Hepatocyte (in vitro differentiated cells): ENCODE measurements around the gene SEMA5B. TPM values are rescaled to one million over a fixed set of nuclear protein-coding genes. Genes with fewer than 3 reads are reported as not detected.

Experiments
- DNase-seq: peaks from one replicate; pipeline ENCODE4 v3.0.0-alpha.2; 2016; ENCODE audit warnings: low spot score
- H2AFZ ChIP-seq: fragments of 200-600 bp; sonication (generic); 2 replicates; pipeline ENCODE4 v1.6.0; 2016; ENCODE audit warnings: antibody characterized with exemption, mild to moderate bottlenecking
- H3K27ac ChIP-seq: fragments of 200-600 bp; sonication (generic); 2 replicates; pipeline ENCODE4 v1.5.1; 2016; ENCODE audit warnings: mild to moderate bottlenecking
- H3K27me3 ChIP-seq: fragments of 200-600 bp; sonication (generic); 2 replicates; pipeline ENCODE4 v1.6.1; 2016
- H3K36me3 ChIP-seq: fragments of 200-600 bp; sonication (generic); replicated peaks from 2 replicates; pipeline ENCODE4 v1.5.1; 2016; ENCODE audit warnings: low read depth; ENCODE audit not compliant: insufficient read depth
- H3K4me1 ChIP-seq: fragments of 200-600 bp; sonication (generic); 2 replicates; pipeline ENCODE4 v1.5.1; 2016; ENCODE audit warnings: mild to moderate bottlenecking, moderate library complexity; ENCODE audit not compliant: insufficient read depth
- H3K4me2 ChIP-seq: fragments of 200-600 bp; sonication (generic); 2 replicates; pipeline ENCODE4 v1.6.0; 2016
- H3K4me3 ChIP-seq: fragments of 200-600 bp; sonication (generic); 2 replicates; pipeline ENCODE4 v1.5.1; 2016; ENCODE audit warnings: mild to moderate bottlenecking
- H3K79me2 ChIP-seq: fragments of 200-600 bp; sonication (generic); 2 replicates; pipeline ENCODE4 v1.6.0; 2017; ENCODE audit warnings: mild to moderate bottlenecking
- H3K9me2 ChIP-seq: fragments of 200-600 bp; sonication (generic); replicated peaks from 2 replicates; pipeline ENCODE4 v1.6.0; 2017; ENCODE audit warnings: mild to moderate bottlenecking; ENCODE audit not compliant: insufficient read depth
- H3K9me3 ChIP-seq: fragments of 200-600 bp; sonication (generic); 2 replicates; pipeline ENCODE4 v1.5.1; 2016; ENCODE audit warnings: low read depth, mild to moderate bottlenecking
- H4K20me1 ChIP-seq: fragments of 200-600 bp; sonication (generic); 2 replicates; pipeline ENCODE4 v1.6.0; 2016; ENCODE audit warnings: mild to moderate bottlenecking; ENCODE audit not compliant: insufficient read depth, poor library complexity, severe bottlenecking
- CTCF ChIP-seq: fragments of 200-600 bp; sonication (generic); IDR thresholded peaks from 2 replicates; pipeline ENCODE4 v1.5.1; 2016; ENCODE audit warnings: antibody characterized with exemption, mild to moderate bottlenecking; ENCODE audit not compliant: poor library complexity
- EZH2 ChIP-seq: fragments of 200-600 bp; sonication (generic); IDR thresholded peaks from 2 replicates; pipeline ENCODE4 v1.6.1; 2016; ENCODE audit warnings: antibody characterized with exemption, mild to moderate bottlenecking, borderline replicate concordance
- EZH2phosphoT487 ChIP-seq: fragments of 200-600 bp; sonication (generic); IDR thresholded peaks from one replicate; pipeline ENCODE4 v1.6.1; 2018; ENCODE audit warnings: antibody characterized with exemption, mild to moderate bottlenecking, low read depth, moderate library complexity; ENCODE audit not compliant: unreplicated experiment, severe bottlenecking
- WGBS: methylation state at CpG from one replicate; pipeline ENCODE4 v1.1.6; 2016; ENCODE audit warnings: low lambda C conversion rate; ENCODE audit errors: missing lambda C conversion rate; 5-methylcytosine and 5-hydroxymethylcytosine counted together
- polyA plus RNA-seq: library from polyadenylated mRNA; unstranded; fragments of >200 nt; fragmentation: Nextera tagmentation; extraction: Ambion mirVana; gene quantifications from 2 replicates; pipeline ENCODE4 v1.2.1, GENCODE V29; 2016
- total RNA-seq: library from RNA; depleted of rRNA; stranded (reverse); fragments of >200 nt; gene quantifications from 2 replicates; pipeline ENCODE4 v1.2.3, GENCODE V29; 2014

The SEMA5B gene
- total and polyA plus RNA-seq, 2 experiments from 2014 or later, result 1.4 to 4.2 TPM

- no peak overlapping the region for H3K4me2 ChIP-seq
- H2AFZ ChIP-seq, result no peak overlapping the region
- H3K4me3 ChIP-seq, result no peak overlapping the region
- H3K9me2 ChIP-seq, result no peaks in the 10 kb centered on the region
- 82% methylated on average over 6 of the region's 6 CpGs for WGBS
- H3K27ac ChIP-seq, result no peak overlapping the region
- H3K27me3 ChIP-seq, result no peaks in the 10 kb centered on the region
- no peaks in the 10 kb centered on the region for H4K20me1 ChIP-seq
- peaks cover 22% of the 10 kb centered on the region for H3K4me1 ChIP-seq
- no peaks in the 10 kb centered on the region for H3K79me2 ChIP-seq
- H3K36me3 ChIP-seq, result no peaks in the 10 kb centered on the region
- no peak for DNase-seq
- no peak for TF ChIP-seq EZH2
- TF ChIP-seq EZH2phosphoT487, result no peak
- no peak for TF ChIP-seq CTCF
- no peaks in the 10 kb centered on the region for H3K9me3 ChIP-seq
These were observed 49.0 kb downstream of the SEMA5B start for GRCh38 chr3:122978569-122978968.

- Histone ChIP-seq H3K4me2 (peak overlapping the region; percentile 18), H2AFZ (no peak overlapping the region), H4K20me1 (no peaks in the 10 kb centered on the region), H3K9me2 (no peaks in the 10 kb centered on the region), H3K27me3 (peaks cover 1% of the 10 kb centered on the region), H3K4me1 (peaks cover 22% of the 10 kb centered on the region), H3K79me2 (no peaks in the 10 kb centered on the region), H3K9me3 (no peaks in the 10 kb centered on the region), H3K4me3 (no peak overlapping the region), H3K27ac (no peak overlapping the region), H3K36me3 (no peaks in the 10 kb centered on the region)
- 37% methylated on average over 14 of the region's 14 CpGs for WGBS
- peak; percentile 80 for DNase-seq
- TF ChIP-seq EZH2phosphoT487, result no peak
- TF ChIP-seq CTCF, result no peak
- no peak for TF ChIP-seq EZH2
These were observed 49.7 kb downstream of the SEMA5B start for GRCh38 chr3:122977746-122978466.

- no peaks in the 10 kb centered on the region for H3K9me2 ChIP-seq
- no peak overlapping the region for H2AFZ ChIP-seq
- TF ChIP-seq EZH2phosphoT487 (no peak), CTCF (no peak), EZH2 (no peak)
- peaks cover 22% of the 10 kb centered on the region for H3K4me1 ChIP-seq
- no peak for DNase-seq
- H3K4me2 ChIP-seq, result peak overlapping the region; percentile 27
- no peaks in the 10 kb centered on the region for H3K36me3 ChIP-seq
- 73% methylated on average over 4 of the region's 4 CpGs for WGBS
- H3K79me2 ChIP-seq, result no peaks in the 10 kb centered on the region
- H3K9me3 ChIP-seq, result no peaks in the 10 kb centered on the region
- no peak overlapping the region for H3K4me3 ChIP-seq
- peaks cover 5% of the 10 kb centered on the region for H3K27me3 ChIP-seq
- H3K27ac ChIP-seq, result no peak overlapping the region
- no peaks in the 10 kb centered on the region for H4K20me1 ChIP-seq
These were observed 51.7 kb downstream of the SEMA5B start for GRCh38 chr3:122975924-122976293.
